Colonic mucosa (tissue), 4 donors: ENCODE data around the gene COL23A1. TPM values are rescaled to one million over a fixed set of nuclear protein-coding genes. Genes with fewer than 3 reads are reported as not detected.

ENCODE experiments used
- DNase-seq: peaks from one replicate; pipeline ENCODE4 v3.0.0-alpha.2; 2020
- H3K27ac ChIP-seq: fragments of 200-600 bp; one replicate; pipeline ENCODE4 v1.8.0; 2021
- H3K27me3 ChIP-seq: fragments of 200-600 bp; one replicate; pipeline ENCODE4 v1.8.0; 2021
- H3K36me3 ChIP-seq: fragments of 200-600 bp; one replicate; pipeline ENCODE4 v1.8.0; 2021
- H3K4me1 ChIP-seq: fragments of 200-600 bp; one replicate; pipeline ENCODE4 v1.8.0; 2021; ENCODE audit warnings: mild to moderate bottlenecking
- H3K4me3 ChIP-seq: fragments of 200-600 bp; one replicate; pipeline ENCODE4 v1.8.0; 2021
- H3K9ac ChIP-seq, 2 donors: one replicate each; pipeline ENCODE4 v1.7.0; 2013; ENCODE audit warnings: control low read depth in 2 of 2, low read depth in 2 of 2, low read length in 2 of 2
- H3K9me3 ChIP-seq: fragments of 200-600 bp; one replicate; pipeline ENCODE4 v1.8.0; 2021
- intact Hi-C: fragments of 100-400 bp; cut with DNase I; formaldehyde crosslinking; loops from one replicate; pipeline ENCODE4 v1.14.1; 2022
- total RNA-seq, 2 donors: library from RNA; stranded (reverse); fragmentation: NEBNext Ultra II Directional in 1 of 2; extraction: Animal tissue kit (Norgen Biotek cat#: 25700) in 1 of 2; gene quantifications; one replicate each; pipeline ENCODE4 v1.2.1, GENCODE V29; 2021
- TF ChIP-seq, protein P1 (sequence below): fragments of 200-600 bp; IDR thresholded peaks from one replicate; pipeline ENCODE4 v1.8.0; 2022; ENCODE audit warnings: antibody characterized with exemption, mild to moderate bottlenecking
- donor health status: healthy.
- donor health status: DM: no; HTN: no; CAD: no.
- donor health status: DM: no; HTN: no; CAD: no.

Gene COL23A1
- total RNA-seq, 2 donors from 2014 or later: 0.37 to 0.49 TPM

DNA sequence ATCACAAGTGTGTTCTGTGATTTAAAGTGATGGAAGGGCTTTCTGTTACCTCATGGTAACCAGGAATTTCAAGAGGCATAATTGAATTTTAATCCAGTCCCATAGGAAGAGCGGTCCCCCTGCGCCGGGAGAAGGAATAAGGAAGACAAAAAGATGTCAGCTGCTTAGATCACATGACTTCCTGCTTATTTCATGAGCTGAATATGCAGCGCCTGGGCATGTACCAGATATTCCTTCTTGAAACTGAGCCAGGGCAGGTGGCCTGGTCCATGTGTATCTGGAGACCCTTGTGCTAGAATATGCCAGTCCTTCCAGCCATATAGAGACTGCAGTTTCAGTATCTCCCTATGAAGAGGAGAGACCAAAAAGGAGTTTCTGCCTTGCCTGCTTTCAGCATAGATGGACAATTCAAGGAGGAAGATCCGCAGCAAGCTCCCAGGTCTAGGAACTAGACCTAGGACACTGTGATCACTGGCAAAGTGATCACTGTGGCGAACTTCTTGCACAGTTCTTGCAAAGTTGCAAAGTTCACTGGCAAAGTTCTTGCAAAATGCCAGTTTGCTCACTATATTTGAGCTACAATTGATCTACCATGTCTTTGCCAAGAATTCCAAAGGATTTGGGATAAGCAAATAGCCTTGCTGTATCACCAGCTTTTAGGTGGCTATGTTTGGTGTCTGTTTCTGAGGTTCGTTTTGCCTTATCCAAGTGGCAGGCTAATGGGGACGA lies 254.7 kb downstream of the COL23A1 start:
- no peaks in the 10 kb centered on the region for H3K9me3 ChIP-seq
- TF ChIP-seq, protein P1, sequence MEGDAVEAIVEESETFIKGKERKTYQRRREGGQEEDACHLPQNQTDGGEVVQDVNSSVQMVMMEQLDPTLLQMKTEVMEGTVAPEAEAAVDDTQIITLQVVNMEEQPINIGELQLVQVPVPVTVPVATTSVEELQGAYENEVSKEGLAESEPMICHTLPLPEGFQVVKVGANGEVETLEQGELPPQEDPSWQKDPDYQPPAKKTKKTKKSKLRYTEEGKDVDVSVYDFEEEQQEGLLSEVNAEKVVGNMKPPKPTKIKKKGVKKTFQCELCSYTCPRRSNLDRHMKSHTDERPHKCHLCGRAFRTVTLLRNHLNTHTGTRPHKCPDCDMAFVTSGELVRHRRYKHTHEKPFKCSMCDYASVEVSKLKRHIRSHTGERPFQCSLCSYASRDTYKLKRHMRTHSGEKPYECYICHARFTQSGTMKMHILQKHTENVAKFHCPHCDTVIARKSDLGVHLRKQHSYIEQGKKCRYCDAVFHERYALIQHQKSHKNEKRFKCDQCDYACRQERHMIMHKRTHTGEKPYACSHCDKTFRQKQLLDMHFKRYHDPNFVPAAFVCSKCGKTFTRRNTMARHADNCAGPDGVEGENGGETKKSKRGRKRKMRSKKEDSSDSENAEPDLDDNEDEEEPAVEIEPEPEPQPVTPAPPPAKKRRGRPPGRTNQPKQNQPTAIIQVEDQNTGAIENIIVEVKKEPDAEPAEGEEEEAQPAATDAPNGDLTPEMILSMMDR: no peak
- peaks cover 15% of the 10 kb centered on the region for H3K4me1 ChIP-seq
- H3K27me3 ChIP-seq: no peaks in the 10 kb centered on the region
- intact Hi-C loops: no loop called here
- no peaks in the 10 kb centered on the region for H3K36me3 ChIP-seq
- no peak for DNase-seq
- no peak overlapping the region for H3K4me3 ChIP-seq
- H3K9ac ChIP-seq: no peak overlapping the region
- H3K27ac ChIP-seq: no peak overlapping the region

DNA sequence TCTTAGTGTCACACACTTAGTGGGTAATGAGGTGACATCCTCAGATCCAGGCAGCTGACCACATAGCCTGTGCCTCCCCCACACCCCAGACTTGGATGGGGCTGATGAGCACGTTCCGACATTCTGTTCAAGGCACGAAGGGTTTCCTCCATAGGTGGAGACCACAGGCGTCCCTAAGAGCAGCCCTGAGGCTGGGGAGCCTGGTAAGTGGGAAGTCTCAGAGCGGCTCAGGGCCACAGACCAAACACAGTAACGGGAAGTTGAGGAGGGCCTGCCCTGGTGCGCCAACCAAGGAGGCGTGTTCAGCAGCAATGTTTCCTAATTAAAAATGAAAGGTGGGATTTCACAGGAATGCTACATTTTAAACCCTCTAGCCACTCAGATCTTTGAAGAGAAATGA lies 255.3 kb downstream of the COL23A1 start:
- Histone ChIP-seq H3K9ac (no peak overlapping the region), H3K36me3 (no peaks in the 10 kb centered on the region), H3K27ac (no peak overlapping the region), H3K9me3 (no peaks in the 10 kb centered on the region), H3K27me3 (no peaks in the 10 kb centered on the region), H3K4me1 (peaks cover 15% of the 10 kb centered on the region), H3K4me3 (no peak overlapping the region)
- no peak for DNase-seq
- TF ChIP-seq, protein P1: no peak
- intact Hi-C loops: no loop called here

DNA sequence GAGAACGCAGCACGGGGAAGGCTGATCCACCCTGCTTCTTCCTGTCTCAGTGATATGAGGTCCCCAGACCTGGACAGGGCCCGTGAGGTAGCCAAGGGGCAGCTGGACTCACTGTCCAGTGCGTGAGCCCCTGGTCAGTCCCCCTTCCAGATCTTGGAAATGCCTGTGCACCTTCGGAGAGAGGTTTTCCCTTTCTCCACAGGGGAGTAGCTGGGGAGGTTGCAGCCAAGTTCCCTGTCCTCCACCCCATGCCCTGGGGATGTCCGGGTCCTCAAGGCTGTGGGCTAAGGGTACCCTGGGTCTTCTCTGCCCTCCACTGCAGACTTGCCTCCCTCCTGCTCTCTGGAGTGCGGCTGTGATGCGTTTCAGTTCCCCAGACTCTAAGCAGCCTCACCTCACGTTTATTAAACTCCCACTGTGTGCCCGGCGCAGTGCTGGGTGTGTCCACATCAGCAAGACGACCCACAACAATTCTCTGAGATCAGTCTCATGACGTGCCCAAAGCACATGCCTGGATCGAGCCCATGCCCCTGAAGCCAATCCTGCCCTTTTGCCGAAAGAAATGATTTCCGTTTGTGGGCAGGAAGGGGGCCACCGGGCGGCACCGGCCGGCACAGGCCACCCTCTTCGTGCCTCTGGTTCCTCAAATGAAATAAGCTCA lies 256.2 kb downstream of the COL23A1 start:
- no peak for DNase-seq

DNA sequence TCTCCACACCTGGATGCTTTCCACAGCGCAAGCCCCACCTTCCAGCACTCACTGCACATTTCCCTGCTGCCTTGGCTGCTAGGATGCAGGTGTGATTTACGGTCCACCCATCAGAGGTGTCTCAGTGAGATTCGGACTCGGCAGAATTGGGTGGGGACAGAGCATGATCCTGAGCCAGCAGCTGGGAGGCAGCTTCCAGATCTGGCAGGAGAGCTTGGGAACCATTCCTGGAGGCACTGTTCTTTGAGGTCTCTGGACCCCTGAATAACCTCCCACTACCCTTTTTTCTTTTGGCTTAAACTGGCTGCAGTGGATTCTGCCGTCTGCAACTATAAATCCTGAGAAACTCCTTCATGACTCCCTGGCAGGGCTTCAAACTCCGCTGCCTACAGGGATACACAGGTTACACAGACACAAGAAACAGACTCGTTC lies 258.0 kb downstream of the COL23A1 start:
- Histone ChIP-seq H3K9ac (no peak overlapping the region), H3K36me3 (no peaks in the 10 kb centered on the region), H3K4me3 (no peak overlapping the region), H3K27ac (no peak overlapping the region), H3K27me3 (no peaks in the 10 kb centered on the region), H3K9me3 (no peaks in the 10 kb centered on the region), H3K4me1 (peaks cover 15% of the 10 kb centered on the region)
- no peak for DNase-seq
- intact Hi-C loops: no loop called here
- TF ChIP-seq, protein P1: no peak

More for the DNA sequence above, 256.2 kb downstream of the COL23A1 start:
- Histone ChIP-seq H3K9me3 (no peaks in the 10 kb centered on the region), H3K27me3 (no peaks in the 10 kb centered on the region), H3K4me3 (no peak overlapping the region), H3K4me1 (peaks cover 15% of the 10 kb centered on the region), H3K27ac (no peak overlapping the region), H3K36me3 (no peaks in the 10 kb centered on the region), H3K9ac (no peak overlapping the region)
- TF ChIP-seq, protein P1: no peak
- intact Hi-C loops: no loop called here

DNA sequence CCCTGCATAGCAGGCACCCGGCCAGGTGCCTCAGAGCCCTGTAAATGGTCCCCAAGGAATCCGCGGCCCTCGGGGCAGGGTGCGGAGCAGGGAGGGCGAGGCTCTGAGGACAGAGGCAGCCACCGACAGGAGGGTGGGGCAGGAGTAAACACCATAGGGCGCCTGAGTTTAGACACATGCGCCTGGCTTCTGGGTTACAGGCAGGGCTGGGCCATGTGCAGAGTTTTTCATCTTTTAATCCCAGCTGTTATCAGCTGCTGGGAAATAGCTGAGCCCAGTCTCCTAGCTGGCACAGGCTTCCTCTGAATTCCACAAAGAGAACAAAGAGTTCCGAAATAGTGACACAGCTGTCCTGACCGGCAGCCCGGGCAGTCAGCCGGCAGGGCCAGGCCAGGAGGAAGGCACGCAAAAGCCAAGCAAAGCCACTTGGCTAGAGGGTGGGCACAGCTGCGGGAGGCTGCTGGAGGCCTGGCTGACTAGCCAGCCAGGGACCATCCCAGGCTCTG lies 258.6 kb downstream of the COL23A1 start:
- TF ChIP-seq, protein P1: no peak
- Histone ChIP-seq H3K36me3 (no peaks in the 10 kb centered on the region), H3K27ac (no peak overlapping the region), H3K4me1 (peaks cover 15% of the 10 kb centered on the region), H3K9ac (no peak overlapping the region), H3K9me3 (no peaks in the 10 kb centered on the region), H3K4me3 (no peak overlapping the region), H3K27me3 (no peaks in the 10 kb centered on the region)
- DNase-seq: peak; percentile 53
- intact Hi-C loops: no loop called here
